Measurements from ENCODE around the gene NPEPPS.
A peak's percentile ranks its signal among the peaks of the same experiment; 100 is the strongest.
"Not testable (repeated sequence)": the region's sequence is repeated elsewhere in the genome, so short reads cannot be mapped to it uniquely, and the experiment has no call there.

Gene NPEPPS

DNA sequence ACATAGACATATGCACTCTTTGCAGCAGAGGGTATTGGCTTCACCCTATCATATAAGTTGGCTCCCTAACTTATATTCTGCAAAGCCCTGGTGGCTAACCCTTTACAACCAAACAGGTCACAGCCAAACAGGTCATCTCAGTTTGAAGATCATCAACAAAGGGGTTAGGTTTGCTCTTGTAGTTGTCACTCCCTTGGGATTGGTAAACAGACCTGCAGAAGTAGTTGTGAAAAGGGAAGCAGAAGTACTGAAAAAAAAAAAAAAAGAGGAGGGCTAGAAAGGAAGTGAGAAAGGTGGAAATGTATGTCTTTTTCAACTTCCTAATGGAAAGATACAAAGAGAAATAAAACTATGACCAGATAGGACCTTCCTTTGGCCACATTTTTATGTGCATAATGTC is 8.6 kb upstream of the NPEPPS start:
- not testable (repeated sequence) for H3K9me3 ChIP-seq; H3K27me3 ChIP-seq; H3K4me3 ChIP-seq (ENCODE audit: low read depth in 1 of 2, low read length in 1 of 2); H3K36me3 ChIP-seq
- peak overlapping the region; percentile 63 for H3K27ac ChIP-seq
- H3K4me1 ChIP-seq (ENCODE audit: control insufficient read depth in 1 of 2, insufficient read depth in 1 of 2, low read depth in 1 of 2, low read length in 1 of 2), result peaks cover 10 to 13% of the 10 kb centered on the region in 2 experiments

DNA sequence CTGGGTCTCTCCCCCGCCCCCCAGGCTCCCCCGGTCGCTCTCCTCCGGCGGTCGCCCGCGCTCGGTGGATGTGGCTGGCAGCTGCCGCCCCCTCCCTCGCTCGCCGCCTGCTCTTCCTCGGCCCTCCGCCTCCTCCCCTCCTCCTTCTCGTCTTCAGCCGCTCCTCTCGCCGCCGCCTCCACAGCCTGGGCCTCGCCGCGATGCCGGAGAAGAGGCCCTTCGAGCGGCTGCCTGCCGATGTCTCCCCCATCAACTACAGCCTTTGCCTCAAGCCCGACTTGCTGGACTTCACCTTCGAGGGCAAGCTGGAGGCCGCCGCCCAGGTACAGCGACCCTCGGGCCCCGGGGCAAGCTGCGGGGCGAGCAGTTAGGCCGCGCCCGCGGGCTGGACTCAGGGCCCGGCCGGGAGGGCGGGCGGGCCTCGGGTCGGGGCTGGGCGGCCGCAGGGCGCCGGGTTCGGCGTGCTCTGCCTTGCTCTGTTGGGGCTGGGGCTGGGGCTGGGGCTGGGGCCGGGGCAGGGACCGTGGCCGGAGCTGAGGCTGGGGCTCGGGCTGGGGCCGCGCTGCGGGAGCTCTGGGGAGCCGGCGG is 419 bp downstream of the NPEPPS start:
- not testable (repeated sequence) for H3K27me3 ChIP-seq, H3K36me3 ChIP-seq, H3K9me3 ChIP-seq
- H3K4me3 ChIP-seq (ENCODE audit: low read depth in 1 of 2, low read length in 1 of 2), result peak overlapping the region; percentile 68 to 69
- H3K4me1 ChIP-seq (ENCODE audit: control insufficient read depth in 1 of 2, insufficient read depth in 1 of 2, low read depth in 1 of 2, low read length in 1 of 2), result peaks cover 10 to 15% of the 10 kb centered on the region in 2 experiments
- H3K27ac ChIP-seq, result peak overlapping the region; percentile 88

DNA sequence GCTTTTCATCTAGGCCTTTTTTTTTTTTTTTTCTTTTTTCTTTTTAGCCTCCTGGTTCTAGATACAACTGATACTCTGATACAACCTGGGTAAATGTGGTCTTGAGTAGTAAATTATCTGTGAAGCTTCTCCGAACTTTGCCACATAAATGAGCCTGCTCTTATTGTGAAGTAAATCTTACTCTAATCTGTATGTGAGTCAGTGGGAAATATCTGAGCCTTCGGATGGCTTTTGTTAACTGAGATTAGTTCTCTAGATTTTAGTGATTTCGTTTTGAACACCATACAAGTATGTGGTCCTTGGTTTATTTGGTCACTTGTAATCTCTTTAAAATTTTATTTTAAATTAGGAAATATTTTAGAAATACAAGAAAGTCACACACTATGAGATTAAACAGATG is 8.2 kb downstream of the NPEPPS start:
- H3K4me1 ChIP-seq (ENCODE audit: control insufficient read depth in 1 of 2, insufficient read depth in 1 of 2, low read depth in 1 of 2, low read length in 1 of 2); H3K4me3 ChIP-seq (ENCODE audit: low read depth in 1 of 2, low read length in 1 of 2); H3K27me3 ChIP-seq; H3K9me3 ChIP-seq; H3K27ac ChIP-seq; H3K36me3 ChIP-seq: not testable (repeated sequence)

DNA sequence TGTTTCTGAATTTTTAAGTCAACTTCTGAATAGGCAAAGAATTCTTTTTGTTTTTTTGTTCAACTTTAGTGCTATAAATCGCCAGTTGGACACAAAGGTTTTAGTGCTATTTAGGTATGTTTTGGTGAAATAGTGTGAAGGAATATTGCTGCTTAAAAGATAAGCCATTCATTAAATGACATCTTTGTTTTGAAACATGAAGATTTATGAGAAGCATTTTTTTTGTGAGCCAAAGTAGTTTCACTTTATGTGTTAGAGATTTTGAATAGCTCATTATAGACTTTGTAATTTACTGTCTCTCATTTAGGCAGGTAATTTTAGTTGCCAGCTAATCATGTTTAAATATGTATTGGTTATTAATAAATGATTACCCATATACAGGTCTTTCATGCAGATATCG is 10.8 kb downstream of the NPEPPS start:
- H3K4me1 ChIP-seq (ENCODE audit: control insufficient read depth in 1 of 2, insufficient read depth in 1 of 2, low read depth in 1 of 2, low read length in 1 of 2); H3K27me3 ChIP-seq; H3K4me3 ChIP-seq (ENCODE audit: low read depth in 1 of 2, low read length in 1 of 2); H3K9me3 ChIP-seq; H3K27ac ChIP-seq; H3K36me3 ChIP-seq: not testable (repeated sequence)

DNA sequence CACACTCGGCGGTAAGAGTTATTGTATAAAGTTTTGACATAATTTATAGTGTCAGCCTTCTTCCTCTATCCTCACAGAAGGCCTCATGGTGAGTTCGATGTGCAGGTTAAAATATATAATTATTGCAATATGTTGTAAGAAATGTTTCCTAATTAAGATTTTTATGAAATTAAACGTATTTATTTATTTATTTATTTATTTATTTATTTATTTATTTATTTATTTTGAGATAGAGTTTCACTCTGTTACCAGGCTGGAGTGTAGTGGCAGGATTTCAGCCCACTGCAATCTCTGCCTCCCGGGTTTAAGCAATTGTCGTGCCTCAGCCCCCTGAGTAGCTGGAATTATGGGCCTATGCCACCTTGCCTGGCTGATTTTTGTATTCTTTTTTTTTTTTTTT is 13.4 kb downstream of the NPEPPS start:
- H3K27me3 ChIP-seq; H3K9me3 ChIP-seq; H3K4me3 ChIP-seq (ENCODE audit: low read depth in 1 of 2, low read length in 1 of 2); H3K27ac ChIP-seq; H3K4me1 ChIP-seq (ENCODE audit: control insufficient read depth in 1 of 2, insufficient read depth in 1 of 2, low read depth in 1 of 2, low read length in 1 of 2): not testable (repeated sequence)
- peaks cover 21% of the 10 kb centered on the region for H3K36me3 ChIP-seq

DNA sequence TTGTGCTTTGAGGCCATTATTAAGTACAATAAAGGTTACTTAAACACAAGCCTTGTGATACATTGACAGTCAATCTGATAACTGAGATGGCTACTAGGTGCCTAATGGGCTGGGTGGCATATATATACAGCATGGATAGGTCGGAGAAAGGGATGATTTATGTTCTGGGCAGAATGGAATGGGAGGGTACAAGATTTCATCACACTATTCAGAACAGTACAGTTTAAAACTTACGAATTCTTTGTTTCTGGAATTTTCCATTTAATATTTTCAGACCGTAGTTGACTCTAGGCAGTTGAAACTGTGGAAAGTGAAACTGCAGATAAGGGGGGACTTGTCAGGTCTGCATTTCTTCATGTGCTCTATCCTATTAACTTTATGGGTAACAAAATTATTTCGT is 23.8 kb downstream of the NPEPPS start:
- H3K27ac ChIP-seq, H3K27me3 ChIP-seq, H3K9me3 ChIP-seq: not testable (repeated sequence)

DNA sequence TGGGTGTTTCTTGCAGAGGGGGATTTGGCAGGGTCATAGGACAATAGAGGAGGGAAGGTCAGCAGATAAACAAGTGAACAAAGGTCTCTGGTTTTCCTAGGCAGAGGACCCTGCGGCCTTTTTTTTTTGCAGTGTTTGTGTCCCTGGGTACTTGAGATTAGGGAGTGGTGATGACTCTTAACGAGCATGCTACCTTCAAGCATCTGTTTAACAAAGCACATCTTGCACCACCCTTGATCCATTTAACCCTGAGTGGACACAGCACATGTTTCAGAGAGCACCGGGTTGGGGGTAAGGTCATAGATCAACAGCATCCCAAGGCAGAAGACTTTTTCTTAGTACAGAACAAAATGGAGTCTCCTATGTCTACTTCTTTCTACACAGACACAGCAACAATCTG is 25.2 kb downstream of the NPEPPS start:
- not testable (repeated sequence) for H3K4me1 ChIP-seq (ENCODE audit: control insufficient read depth in 1 of 2, insufficient read depth in 1 of 2, low read depth in 1 of 2, low read length in 1 of 2); H3K4me3 ChIP-seq (ENCODE audit: low read depth in 1 of 2, low read length in 1 of 2); H3K27ac ChIP-seq; H3K27me3 ChIP-seq; H3K9me3 ChIP-seq; H3K36me3 ChIP-seq

More for the DNA sequence above, 23.8 kb downstream of the NPEPPS start:
- H3K36me3 ChIP-seq, result peaks cover 11% of the 10 kb centered on the region
- H3K4me3 ChIP-seq (ENCODE audit: low read depth in 1 of 2, low read length in 1 of 2); H3K4me1 ChIP-seq (ENCODE audit: control insufficient read depth in 1 of 2, insufficient read depth in 1 of 2, low read depth in 1 of 2, low read length in 1 of 2): not testable (repeated sequence)

DNA sequence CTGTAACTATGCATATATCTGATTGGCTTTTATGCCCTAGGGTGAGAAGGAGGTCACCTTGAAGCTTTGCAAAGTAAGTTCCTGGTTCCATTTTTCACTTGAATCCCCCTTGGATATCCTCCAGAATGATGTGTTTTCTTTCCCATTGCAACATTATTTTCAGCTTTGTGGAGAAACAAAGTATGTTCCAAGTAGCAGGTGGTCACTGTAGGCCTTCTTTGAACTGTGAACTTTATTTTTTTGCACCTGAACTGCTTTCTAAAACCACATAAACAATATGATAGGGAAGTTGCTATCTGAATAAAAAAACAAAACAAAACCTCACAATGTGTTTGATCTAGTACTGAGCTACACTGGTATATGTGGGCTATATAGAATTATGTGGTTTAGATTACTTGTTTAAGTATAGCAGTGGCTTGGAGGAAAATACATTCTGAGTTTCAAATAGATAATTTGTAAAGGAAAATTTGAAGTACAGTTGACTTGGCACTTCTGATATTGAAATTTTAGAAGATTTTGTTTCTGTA is 29.7 kb downstream of the NPEPPS start:
- not testable (repeated sequence) for H3K27me3 ChIP-seq; H3K4me1 ChIP-seq (ENCODE audit: control insufficient read depth in 1 of 2, insufficient read depth in 1 of 2, low read depth in 1 of 2, low read length in 1 of 2)

DNA sequence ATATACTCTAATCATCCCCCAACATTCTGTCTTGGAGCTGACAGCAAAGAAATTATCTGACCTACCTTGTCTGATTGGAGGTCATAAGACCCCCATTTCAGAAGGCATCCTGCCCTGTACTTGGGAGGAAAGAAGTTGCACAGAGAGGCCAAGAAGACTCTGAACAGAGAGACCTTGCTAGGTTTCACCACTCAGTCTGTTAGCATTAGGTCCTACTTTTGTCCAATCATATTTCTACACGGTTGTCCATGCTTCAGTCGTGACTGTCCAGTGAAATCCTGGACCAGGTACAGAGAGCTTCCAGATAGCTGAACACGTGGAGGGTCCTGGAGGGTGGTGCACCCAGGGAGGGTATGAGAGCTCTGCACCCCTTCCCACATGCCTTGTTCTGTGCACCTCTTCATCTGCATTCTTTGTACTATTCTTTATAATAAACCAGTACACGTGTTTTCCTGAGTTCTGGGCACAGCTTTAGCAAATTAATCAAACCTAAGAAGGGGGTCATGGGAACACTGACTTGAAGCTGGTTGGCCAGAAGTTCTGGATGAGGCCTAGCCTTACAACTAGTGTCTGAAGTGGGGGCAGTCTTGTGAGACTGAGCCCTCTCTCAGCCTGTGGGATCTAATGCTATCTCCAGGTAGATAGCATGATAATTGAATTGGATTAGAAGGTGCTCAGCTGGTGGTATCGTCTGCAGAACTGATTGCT is 30.9 kb downstream of the NPEPPS start:
- not testable (repeated sequence) for H3K4me3 ChIP-seq (ENCODE audit: low read depth in 1 of 2, low read length in 1 of 2); H3K36me3 ChIP-seq; H3K27ac ChIP-seq; H3K4me1 ChIP-seq (ENCODE audit: control insufficient read depth in 1 of 2, insufficient read depth in 1 of 2, low read depth in 1 of 2, low read length in 1 of 2); H3K9me3 ChIP-seq; H3K27me3 ChIP-seq

More for the DNA sequence above, 29.7 kb downstream of the NPEPPS start:
- H3K36me3 ChIP-seq; H3K27ac ChIP-seq; H3K4me3 ChIP-seq (ENCODE audit: low read depth in 1 of 2, low read length in 1 of 2); H3K9me3 ChIP-seq: not testable (repeated sequence)

DNA sequence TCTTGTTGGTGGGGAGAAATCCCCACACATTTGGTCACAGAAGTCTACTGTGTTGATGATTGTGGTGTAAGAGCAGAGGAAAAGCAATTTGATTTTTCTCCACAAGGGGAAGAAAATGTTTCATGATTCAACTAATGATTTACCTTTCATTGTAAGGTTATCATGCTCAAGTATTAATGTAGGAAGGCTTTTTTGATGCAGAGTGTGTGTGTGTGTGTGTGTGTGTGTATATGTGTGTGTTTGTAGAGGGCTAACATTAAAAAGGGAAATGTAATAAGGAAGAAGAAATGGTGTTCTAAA is 31.4 kb downstream of the NPEPPS start:
- not testable (repeated sequence) for H3K4me3 ChIP-seq (ENCODE audit: low read depth in 1 of 2, low read length in 1 of 2); H3K4me1 ChIP-seq (ENCODE audit: control insufficient read depth in 1 of 2, insufficient read depth in 1 of 2, low read depth in 1 of 2, low read length in 1 of 2); H3K27ac ChIP-seq; H3K36me3 ChIP-seq; H3K27me3 ChIP-seq; H3K9me3 ChIP-seq

DNA sequence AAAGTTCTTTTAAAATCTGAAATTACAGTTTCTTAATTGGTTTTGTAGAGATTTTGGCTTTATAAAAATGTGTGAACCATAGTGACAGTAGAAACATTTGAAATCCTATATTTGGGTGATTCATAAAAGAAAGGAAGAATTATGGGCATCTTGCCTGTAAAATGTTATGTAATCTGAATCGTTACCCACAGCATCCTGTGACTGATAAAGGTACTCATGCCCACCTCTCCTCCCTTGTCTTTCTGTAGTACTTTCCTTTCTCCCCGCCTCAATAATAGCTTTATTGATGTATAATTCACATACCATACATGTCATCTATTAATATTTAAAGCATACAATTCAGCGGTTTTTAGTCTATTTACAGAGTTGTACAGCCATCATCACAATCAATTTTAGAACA is 36.4 kb downstream of the NPEPPS start:
- not testable (repeated sequence) for H3K9me3 ChIP-seq; H3K4me1 ChIP-seq (ENCODE audit: control insufficient read depth in 1 of 2, insufficient read depth in 1 of 2, low read depth in 1 of 2, low read length in 1 of 2); H3K27me3 ChIP-seq; H3K27ac ChIP-seq; H3K4me3 ChIP-seq (ENCODE audit: low read depth in 1 of 2, low read length in 1 of 2)
- peaks cover 24% of the 10 kb centered on the region for H3K36me3 ChIP-seq

DNA sequence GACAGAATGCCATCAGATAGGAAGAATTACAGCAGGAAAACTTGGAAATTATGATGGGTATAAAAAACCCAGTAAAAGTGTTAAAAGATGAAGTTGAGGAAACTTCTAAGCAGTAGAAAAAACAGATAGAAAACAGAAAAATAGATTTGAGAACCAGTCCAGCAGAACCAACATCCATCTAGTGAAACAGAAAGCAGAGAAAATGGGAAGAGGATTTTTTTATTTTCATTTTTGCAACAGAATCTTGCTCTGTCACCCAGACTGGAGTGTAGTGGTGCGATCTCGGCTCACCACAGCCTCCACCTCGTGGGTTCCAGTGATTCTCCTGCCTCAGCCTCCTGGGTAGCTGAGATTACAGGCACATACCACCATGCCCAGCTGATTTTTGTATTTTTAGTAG is 41.7 kb downstream of the NPEPPS start:
- not testable (repeated sequence) for H3K27me3 ChIP-seq; H3K4me3 ChIP-seq (ENCODE audit: low read depth in 1 of 2, low read length in 1 of 2); H3K4me1 ChIP-seq (ENCODE audit: control insufficient read depth in 1 of 2, insufficient read depth in 1 of 2, low read depth in 1 of 2, low read length in 1 of 2); H3K9me3 ChIP-seq
- peak overlapping the region; percentile 25 for H3K27ac ChIP-seq
- H3K36me3 ChIP-seq, result peaks cover 20% of the 10 kb centered on the region

DNA sequence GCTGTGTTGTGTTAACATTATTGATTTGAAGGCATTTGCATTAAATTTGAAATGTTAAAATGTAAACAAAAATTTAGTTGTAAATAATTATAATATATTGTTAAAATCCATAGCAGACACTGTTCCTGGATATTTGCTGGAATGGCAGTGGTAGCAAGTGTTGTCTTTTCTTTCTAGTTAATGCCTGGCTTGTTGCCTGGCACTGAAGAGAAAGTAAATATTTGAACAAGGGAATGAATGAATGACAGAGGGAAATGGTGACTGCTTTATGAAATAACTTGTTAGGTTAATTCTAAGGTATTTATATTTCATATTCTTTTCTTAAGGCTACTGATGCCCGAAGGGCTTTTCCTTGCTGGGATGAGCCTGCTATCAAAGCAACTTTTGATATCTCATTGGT is 51.5 kb downstream of the NPEPPS start:
- H3K27ac ChIP-seq; H3K4me3 ChIP-seq (ENCODE audit: low read depth in 1 of 2, low read length in 1 of 2); H3K4me1 ChIP-seq (ENCODE audit: control insufficient read depth in 1 of 2, insufficient read depth in 1 of 2, low read depth in 1 of 2, low read length in 1 of 2); H3K27me3 ChIP-seq; H3K9me3 ChIP-seq: not testable (repeated sequence)
- H3K36me3 ChIP-seq, result peaks cover 44% of the 10 kb centered on the region

DNA sequence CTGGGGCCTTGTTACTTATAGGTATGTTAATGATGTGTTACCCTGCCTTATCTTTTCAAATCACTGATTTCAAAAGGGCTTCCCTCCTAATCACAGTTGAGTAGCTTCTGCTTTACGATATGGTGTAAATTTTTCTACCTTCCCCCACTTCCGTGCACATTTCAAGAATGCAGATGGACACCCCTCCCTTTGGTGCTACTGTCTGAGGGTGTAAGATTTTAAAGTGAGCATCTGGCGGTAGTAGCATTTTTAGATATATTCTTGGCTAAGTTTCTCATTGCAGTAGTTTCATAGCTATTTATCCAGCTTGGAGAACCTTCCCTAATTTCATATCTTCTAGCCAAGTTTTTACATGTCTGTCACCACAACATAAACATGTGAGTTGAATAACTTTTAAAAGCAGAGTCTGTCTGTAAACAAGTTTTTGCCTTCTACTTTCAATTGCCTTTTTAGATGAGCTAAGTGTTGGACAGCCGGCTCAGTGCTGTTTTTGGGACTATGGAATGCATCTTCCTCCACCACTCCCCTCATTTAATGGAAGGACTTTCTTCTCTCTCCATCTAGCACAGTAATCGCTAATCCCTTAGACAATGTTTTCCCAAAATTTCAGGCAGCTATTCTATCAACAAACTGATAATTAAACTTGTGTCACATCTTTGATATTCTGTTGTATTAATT is 55.6 kb downstream of the NPEPPS start:
- H3K27ac ChIP-seq; H3K9me3 ChIP-seq; H3K27me3 ChIP-seq; H3K4me1 ChIP-seq (ENCODE audit: control insufficient read depth in 1 of 2, insufficient read depth in 1 of 2, low read depth in 1 of 2, low read length in 1 of 2); H3K4me3 ChIP-seq (ENCODE audit: low read depth in 1 of 2, low read length in 1 of 2): not testable (repeated sequence)
- H3K36me3 ChIP-seq, result peaks cover 55% of the 10 kb centered on the region

Data from neutrophil (primary cell).